HG03342 (cell line): ENCODE results near the gene STK10.
A peak's percentile ranks its signal among the peaks of the same experiment; 100 is the strongest.
"Not testable (repeated sequence)": the region's sequence is repeated elsewhere in the genome, so short reads cannot be mapped to it uniquely, and the experiment has no call there.

Source experiments
- ATAC-seq: cut with Tn5 transposase; IDR thresholded peaks from one replicate; pipeline ENCODE4 v1.9.1; 2021; ENCODE audit warnings: mild to moderate bottlenecking, moderate library complexity; ENCODE audit not compliant: unreplicated experiment

STK10 gene

DNA sequence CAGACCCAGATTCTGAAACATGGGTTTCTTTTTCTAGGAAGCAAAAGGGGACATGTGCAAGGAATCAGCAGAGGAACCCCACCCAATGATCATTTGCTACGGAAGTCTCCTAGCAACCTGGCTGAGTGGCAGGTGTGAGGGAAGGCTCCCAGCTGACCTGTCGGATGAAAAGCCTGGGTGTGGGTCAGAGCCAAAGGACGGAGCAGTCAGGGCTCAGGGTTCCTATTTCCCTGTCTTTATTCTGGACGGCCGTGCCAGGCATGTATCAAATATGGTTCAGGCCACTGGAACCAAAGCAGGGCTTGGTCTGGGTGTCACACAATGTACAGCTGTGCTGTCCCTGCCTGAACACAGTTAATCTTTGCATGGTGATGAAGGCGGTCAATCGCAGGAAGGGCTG lies 20.1 kb downstream of the STK10 start:
- ATAC-seq = no peak

- ATAC-seq = no peak
Measured at GRCh38 chr5:172166030-172166826, 21.8 kb downstream of the STK10 start.

DNA sequence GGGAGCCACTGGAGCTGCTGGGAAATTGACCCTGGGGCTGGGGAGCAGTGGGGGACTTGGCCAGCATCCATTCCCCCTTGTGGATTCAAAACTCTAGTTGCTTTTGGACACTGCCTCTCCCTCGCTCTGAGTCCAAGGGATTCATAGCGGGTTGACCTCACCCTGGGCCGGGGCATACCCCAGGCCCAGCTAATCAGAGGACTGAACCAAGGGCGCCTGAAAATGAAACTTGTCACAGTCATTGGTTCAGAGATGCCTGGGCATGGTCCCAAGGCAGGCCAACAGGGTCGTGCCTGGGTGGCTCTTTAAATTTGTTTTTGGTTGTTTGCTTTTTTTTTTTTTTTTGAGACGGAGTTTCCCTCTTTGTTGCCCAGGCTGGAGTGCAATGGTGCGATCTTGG lies 22.6 kb downstream of the STK10 start:
- no peak for ATAC-seq

- no peak for ATAC-seq
Measured at GRCh38 chr5:172164769-172165212, 23.2 kb downstream of the STK10 start.

DNA sequence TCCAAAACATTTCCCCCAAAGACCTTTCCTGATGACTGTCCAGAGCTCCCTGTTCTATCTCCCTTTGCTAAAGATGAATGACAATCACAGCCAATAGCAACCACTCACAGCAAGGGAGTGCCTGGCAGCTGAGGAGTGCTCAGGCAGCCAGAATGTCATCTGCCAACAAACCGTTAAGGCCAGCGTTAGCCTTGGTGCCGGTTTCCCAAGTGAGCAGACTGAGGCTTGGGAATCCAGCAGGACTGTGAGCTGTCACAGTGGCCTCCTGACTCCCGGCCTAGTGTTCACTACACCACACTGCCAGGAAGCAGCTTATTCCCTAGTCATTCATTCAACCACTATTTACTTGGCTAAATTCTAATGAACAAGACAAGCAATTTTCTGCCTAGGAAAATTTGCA lies 24.7 kb downstream of the STK10 start:
- no peak for ATAC-seq

DNA sequence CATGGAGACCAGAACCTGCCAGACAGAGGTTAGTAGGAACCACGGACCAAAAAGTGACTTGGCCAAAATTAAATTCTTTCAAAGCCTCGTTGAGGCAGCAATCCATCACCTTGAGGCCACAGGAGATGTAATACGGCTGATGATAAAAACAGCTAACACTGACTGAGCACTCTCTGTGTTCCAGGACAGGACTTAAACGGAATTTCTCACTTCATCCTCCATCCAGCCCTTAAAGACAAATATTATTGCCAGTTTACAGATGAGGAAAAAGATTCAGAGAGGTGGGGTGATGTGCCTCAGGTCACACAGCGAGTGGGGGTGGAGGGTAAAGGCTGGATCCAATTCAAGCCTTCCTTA lies 25.1 kb downstream of the STK10 start:
- ATAC-seq = no peak

DNA sequence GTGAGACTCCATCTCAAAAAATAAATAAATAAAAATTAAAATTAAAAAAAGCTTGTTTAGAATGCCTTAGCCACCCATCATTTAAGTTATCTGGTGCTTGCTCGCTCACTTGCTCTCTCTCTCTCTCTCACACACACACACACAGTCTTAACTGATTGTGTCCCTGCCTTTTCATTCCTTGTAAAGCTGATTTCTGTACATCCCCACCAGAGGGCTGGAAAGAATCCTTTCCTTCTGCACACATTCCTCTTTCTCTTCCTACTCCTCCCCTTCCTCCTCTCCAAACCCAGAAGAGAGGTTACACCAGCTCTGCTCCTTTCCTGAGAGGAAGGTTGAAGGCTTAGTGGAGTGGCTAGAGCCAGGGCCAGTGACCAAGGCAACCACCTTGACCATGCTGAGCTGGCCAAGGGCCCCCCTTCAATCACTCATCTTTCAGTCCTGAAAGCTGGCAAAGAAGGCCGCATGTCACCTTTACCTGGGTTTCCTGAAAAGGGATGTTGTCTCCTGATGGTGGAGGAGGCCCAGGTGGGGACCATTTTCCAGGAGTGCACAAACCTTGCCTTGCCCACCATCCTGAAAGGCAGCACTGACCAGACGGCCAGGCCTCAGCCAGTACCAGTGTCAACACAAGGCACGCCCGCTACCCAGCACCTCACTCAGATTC lies 25.6 kb downstream of the STK10 start:
- ATAC-seq = no peak

- ATAC-seq = no peak
Measured at GRCh38 chr5:172160506-172160905, 27.5 kb downstream of the STK10 start.

DNA sequence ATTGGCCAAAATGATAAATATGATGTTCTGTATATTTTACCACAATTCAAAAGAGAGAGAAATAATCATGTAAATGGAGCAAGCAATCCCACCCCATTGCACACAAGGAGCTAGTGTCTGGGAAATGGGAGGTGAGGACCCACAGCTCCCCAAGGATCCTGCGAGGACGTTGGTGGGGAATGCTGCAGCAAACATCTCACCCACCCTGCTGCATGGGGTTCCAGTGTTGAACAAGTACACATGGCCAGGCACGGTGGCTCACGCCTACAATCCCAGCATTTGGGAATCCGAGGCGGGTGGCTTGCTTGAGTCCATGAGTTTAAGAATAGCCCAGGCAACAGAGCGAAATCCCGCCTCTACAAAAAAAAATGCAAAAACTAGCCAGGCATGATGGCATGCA lies 29.0 kb downstream of the STK10 start:
- no peak for ATAC-seq

DNA sequence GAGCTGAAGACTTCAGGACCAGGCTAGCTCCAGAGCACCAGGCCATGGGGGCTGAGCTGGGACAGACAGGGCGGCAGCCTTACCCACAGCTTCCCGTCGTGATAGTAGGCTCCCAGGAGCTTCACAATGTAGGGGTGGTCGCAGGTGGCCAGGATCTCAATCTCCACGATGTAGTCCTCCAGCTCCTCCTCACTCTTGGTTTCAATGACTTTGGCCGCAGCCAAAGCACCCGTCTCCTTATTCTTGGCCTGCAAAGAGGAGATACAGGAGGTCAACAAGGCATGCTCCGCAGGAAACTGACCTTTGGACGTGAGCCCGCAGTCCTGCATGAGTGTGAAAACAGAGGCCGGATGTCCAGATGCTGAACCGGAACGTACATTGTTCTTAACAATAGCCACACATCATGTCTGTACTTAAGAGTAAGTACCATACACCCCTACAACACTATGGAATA lies 31.5 kb downstream of the STK10 start:
- ATAC-seq = no peak

DNA sequence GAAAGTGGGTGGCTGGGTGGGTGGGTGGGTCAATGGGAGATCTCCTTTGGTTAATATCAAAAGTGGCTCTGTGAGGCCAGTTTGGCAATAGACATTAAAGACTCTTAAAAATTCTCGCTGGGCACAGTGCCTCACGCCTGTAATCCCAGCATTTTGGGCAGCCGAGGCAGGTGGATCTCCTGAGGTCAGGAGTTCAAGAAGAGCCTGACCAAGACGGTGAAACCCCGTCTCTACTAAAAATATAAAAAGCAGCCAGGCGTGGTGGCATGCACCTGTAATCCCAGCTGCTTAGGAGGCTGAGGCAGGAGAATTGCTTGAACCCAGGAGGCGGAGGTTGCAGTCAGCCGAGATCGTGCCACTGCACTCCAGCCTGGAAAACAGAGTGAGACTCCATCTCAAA lies 32.9 kb downstream of the STK10 start:
- not testable (repeated sequence) for ATAC-seq

GRCh38 chr5:172153695-172154094 lies 34.3 kb downstream of the STK10 start:
- no peak for ATAC-seq

GRCh38 chr5:172151661-172152210 lies 36.3 kb downstream of the STK10 start:
- no peak for ATAC-seq

DNA sequence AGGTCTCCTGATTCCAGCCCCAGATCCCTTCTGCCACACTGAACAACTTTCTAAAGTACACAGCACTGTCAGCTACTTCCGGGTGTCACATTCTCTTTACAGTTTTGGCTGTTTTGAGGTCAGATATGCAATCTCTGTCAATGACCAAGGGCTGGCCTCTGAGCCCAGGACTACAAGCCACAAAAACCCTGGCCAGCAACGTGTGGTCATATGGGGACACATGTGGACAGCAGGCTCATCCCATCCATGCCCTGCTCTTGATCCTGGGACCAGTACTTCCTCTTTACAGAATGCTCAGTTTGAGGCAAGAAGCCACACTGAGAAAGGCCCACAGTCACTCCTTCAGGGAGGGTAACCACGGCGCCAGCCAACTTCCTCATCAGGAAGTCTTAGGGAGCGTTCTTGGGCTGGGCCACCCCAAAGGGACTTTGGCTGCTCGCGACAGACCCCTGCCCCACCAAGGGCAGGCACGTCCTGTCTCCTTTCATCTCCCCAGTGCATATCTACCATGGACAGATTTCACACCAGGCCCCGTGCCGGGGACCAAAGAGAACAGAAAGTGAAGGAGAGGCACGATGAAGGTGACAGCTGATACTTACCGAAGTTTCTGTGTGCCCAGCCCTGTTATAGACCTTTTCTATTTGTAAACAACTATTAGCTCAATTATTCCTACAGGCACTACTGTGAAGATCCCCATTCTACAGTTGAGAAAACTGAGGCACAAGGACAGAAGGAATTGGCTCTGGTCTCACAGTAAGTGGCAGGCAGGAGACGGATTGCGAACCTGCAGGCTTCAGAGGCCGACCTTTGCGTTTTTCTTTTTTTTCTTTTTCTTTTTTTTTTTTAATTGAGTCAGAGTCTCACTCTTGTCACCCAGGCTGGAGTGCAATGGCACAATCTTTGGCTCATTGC lies 37.3 kb downstream of the STK10 start:
- ATAC-seq = peak; percentile 72

- not testable (repeated sequence) for ATAC-seq
Measured at GRCh38 chr5:172149481-172149880, 38.5 kb downstream of the STK10 start.

GRCh38 chr5:172149073-172149472 lies 39.0 kb downstream of the STK10 start:
- no peak for ATAC-seq

- ATAC-seq = no peak
Measured at GRCh38 chr5:172148381-172148780, 39.6 kb downstream of the STK10 start.

- no peak for ATAC-seq
Measured at GRCh38 chr5:172147857-172148256, 40.2 kb downstream of the STK10 start.

DNA sequence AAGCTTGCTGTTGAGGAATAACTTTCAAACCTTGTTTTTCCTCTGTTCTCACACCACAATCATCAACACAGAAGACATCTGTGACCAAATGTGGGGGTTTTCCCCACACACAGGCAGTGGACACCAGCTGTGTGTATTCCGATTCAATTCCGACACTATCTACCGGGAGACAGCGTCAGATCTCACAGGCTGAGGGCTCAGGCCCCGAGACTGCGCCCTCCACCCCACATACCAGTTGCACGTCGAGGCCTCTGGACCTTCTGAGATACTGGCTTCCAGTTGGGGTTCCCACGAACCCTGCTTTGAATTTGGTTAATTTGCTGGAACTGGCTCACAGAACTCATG lies 41.3 kb downstream of the STK10 start:
- no peak for ATAC-seq

DNA sequence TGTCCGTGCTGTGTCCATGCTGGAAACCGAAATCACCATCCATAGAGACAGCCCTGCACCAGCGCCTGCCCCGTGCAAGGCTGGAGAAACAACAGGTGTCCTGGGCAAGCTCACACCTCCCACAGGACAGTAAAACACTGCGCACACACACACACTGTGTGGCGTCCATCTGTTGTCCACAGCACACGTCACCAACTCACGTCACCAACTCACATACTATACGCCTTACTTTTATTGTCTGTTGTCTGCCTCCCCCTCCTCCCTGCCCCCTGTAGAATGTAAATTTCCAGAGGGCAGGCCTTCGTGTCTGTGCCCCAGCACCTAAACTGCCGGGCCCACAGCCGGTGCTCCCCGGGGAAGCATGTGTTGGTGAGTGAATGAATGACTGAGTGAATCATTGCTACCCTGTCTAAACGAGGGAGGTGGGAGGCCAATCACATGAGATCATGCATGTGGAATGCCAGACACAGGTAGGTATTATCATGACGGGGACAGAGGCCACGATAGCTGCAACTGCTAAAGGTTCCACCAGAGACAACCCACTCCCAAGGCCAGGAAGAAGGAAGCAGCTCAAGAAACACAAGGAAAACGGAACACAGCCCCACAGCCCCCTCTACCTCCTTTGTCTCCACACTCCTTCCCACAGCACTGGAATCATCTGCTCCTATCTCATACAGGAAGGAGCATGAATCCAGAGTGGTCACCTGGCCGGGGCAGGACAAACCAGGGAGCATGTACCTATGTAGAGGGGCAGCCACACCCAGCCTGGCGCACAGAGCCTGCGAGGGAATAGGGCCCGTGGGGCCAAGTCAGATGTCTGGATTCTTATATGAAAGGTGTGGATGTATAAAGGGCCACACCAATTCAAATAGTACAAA lies 41.9 kb downstream of the STK10 start:
- no peak for ATAC-seq
